ENCODE measurements around the gene RMRP. TPM values are rescaled to one million over a fixed set of nuclear protein-coding genes. Genes with fewer than 3 reads are reported as not detected.

Gene RMRP
- total and polyA plus RNA-seq, 9 donors = 19,485 TPM; not detected in 8

- 42% methylated on average over 7 of the region's 9 CpGs for WGBS (ENCODE audit: insufficient coverage)
These were observed 38.8 kb upstream of the RMRP start for GRCh38 chr9:35696520-35697215.

GRCh38 chr9:35695943-35696401, 38.2 kb upstream of the RMRP start:
- Histone ChIP-seq H3K27ac (ENCODE audit: low read length) (no peak overlapping the region), H3K4me3 (ENCODE audit: low read length) (no peak overlapping the region), H3K4me1 (ENCODE audit: control insufficient read depth, insufficient read depth, low read length) (peaks cover 9% of the 10 kb centered on the region), H3K27me3 (ENCODE audit: control insufficient read depth, insufficient read depth, low read length) (no peaks in the 10 kb centered on the region), H3K9me3 (replicated peaks; ENCODE audit: control insufficient read depth, low read depth, low read length) (no peaks in the 10 kb centered on the region), H3K36me3 (ENCODE audit: control insufficient read depth, insufficient read depth, low read length) (peaks cover 51% of the 10 kb centered on the region)
- WGBS (ENCODE audit: insufficient coverage) = 100% methylated on average over 3 of the region's 3 CpGs
- no peak for DNase-seq

More at GRCh38 chr9:35696520-35697215, 38.8 kb upstream of the RMRP start:
- Histone ChIP-seq H3K4me3 (ENCODE audit: low read length) (no peak overlapping the region), H3K27ac (ENCODE audit: low read length) (no peak overlapping the region), H3K4me1 (ENCODE audit: control insufficient read depth, insufficient read depth, low read length) (peaks cover 4% of the 10 kb centered on the region), H3K36me3 (ENCODE audit: control insufficient read depth, insufficient read depth, low read length) (peaks cover 58% of the 10 kb centered on the region), H3K9me3 (replicated peaks; ENCODE audit: control insufficient read depth, low read depth, low read length) (no peaks in the 10 kb centered on the region), H3K27me3 (ENCODE audit: control insufficient read depth, insufficient read depth, low read length) (no peaks in the 10 kb centered on the region)
- DNase-seq = peak; percentile 49

GRCh38 chr9:35691757-35692301, 34.0 kb upstream of the RMRP start:
- Histone ChIP-seq H3K9me3 (replicated peaks; ENCODE audit: control insufficient read depth, low read depth, low read length) (no peaks in the 10 kb centered on the region), H3K4me3 (ENCODE audit: low read length) (no peak overlapping the region), H3K4me1 (ENCODE audit: control insufficient read depth, insufficient read depth, low read length) (peaks cover 29% of the 10 kb centered on the region), H3K27ac (ENCODE audit: low read length) (peak overlapping the region; percentile 97), H3K27me3 (ENCODE audit: control insufficient read depth, insufficient read depth, low read length) (no peaks in the 10 kb centered on the region), H3K36me3 (ENCODE audit: control insufficient read depth, insufficient read depth, low read length) (peaks cover 33% of the 10 kb centered on the region)
- DNase-seq = no peak
- WGBS (ENCODE audit: insufficient coverage) = 51% methylated on average over 9 of the region's 13 CpGs

- Histone ChIP-seq H3K27me3 (ENCODE audit: control insufficient read depth, insufficient read depth, low read length) (no peaks in the 10 kb centered on the region), H3K9me3 (replicated peaks; ENCODE audit: control insufficient read depth, low read depth, low read length) (no peaks in the 10 kb centered on the region), H3K36me3 (ENCODE audit: control insufficient read depth, insufficient read depth, low read length) (peaks cover 34% of the 10 kb centered on the region), H3K27ac (ENCODE audit: low read length) (peak overlapping the region; percentile 97), H3K4me3 (ENCODE audit: low read length) (peak overlapping the region; percentile 80), H3K4me1 (ENCODE audit: control insufficient read depth, insufficient read depth, low read length) (peaks cover 35% of the 10 kb centered on the region)
- 3% methylated on average over 6 of the region's 10 CpGs for WGBS (ENCODE audit: insufficient coverage)
- DNase-seq = no peak
These were observed 33.5 kb upstream of the RMRP start for GRCh38 chr9:35691334-35691650.

- Histone ChIP-seq H3K4me1 (ENCODE audit: control insufficient read depth, insufficient read depth, low read length) (peaks cover 37% of the 10 kb centered on the region), H3K4me3 (ENCODE audit: low read length) (peak overlapping the region; percentile 80), H3K36me3 (ENCODE audit: control insufficient read depth, insufficient read depth, low read length) (peaks cover 33% of the 10 kb centered on the region), H3K27ac (ENCODE audit: low read length) (peak overlapping the region; percentile 97), H3K9me3 (replicated peaks; ENCODE audit: control insufficient read depth, low read depth, low read length) (no peaks in the 10 kb centered on the region), H3K27me3 (ENCODE audit: control insufficient read depth, insufficient read depth, low read length) (no peaks in the 10 kb centered on the region)
- WGBS (ENCODE audit: insufficient coverage) = under 1% methylated on average over 43 of the region's 61 CpGs
- DNase-seq = peak; percentile 91
These were observed 33.0 kb upstream of the RMRP start for GRCh38 chr9:35690614-35691333.

GRCh38 chr9:35690294-35690613, 32.4 kb upstream of the RMRP start:
- DNase-seq = no peak
- Histone ChIP-seq H3K4me3 (ENCODE audit: low read length) (peak overlapping the region; percentile 80), H3K27ac (ENCODE audit: low read length) (peak overlapping the region; percentile 97), H3K4me1 (ENCODE audit: control insufficient read depth, insufficient read depth, low read length) (peaks cover 40% of the 10 kb centered on the region), H3K9me3 (replicated peaks; ENCODE audit: control insufficient read depth, low read depth, low read length) (no peaks in the 10 kb centered on the region), H3K36me3 (ENCODE audit: control insufficient read depth, insufficient read depth, low read length) (peaks cover 37% of the 10 kb centered on the region), H3K27me3 (ENCODE audit: control insufficient read depth, insufficient read depth, low read length) (no peaks in the 10 kb centered on the region)
- WGBS (ENCODE audit: insufficient coverage) = 0% methylated on average over 17 of the region's 21 CpGs

- WGBS (ENCODE audit: insufficient coverage) = 2% methylated on average over 50 of the region's 61 CpGs
- Histone ChIP-seq H3K9me3 (replicated peaks; ENCODE audit: control insufficient read depth, low read depth, low read length) (no peaks in the 10 kb centered on the region), H3K36me3 (ENCODE audit: control insufficient read depth, insufficient read depth, low read length) (peaks cover 42% of the 10 kb centered on the region), H3K4me3 (ENCODE audit: low read length) (peak within 1 kb of the TSS; percentile 80), H3K4me1 (ENCODE audit: control insufficient read depth, insufficient read depth, low read length) (peaks cover 46% of the 10 kb centered on the region), H3K27ac (ENCODE audit: low read length) (peak within 1 kb of the TSS; percentile 97), H3K27me3 (ENCODE audit: control insufficient read depth, insufficient read depth, low read length) (no peaks in the 10 kb centered on the region)
- DNase-seq = peak; percentile 92
These were observed 31.9 kb upstream of the RMRP start, which contains the start of gene TPM2 for GRCh38 chr9:35689542-35690293. Gene TPM2, minus strand, starts transcription at chr9:35689925. Its CDS starts 108 bp downstream, at chr9:35689817.

GRCh38 chr9:35688558-35689541, 31.0 kb upstream of the RMRP start:
- WGBS (ENCODE audit: insufficient coverage) = 9% methylated on average over 9 of the region's 12 CpGs
- Histone ChIP-seq H3K4me1 (ENCODE audit: control insufficient read depth, insufficient read depth, low read length) (peaks cover 49% of the 10 kb centered on the region), H3K27me3 (ENCODE audit: control insufficient read depth, insufficient read depth, low read length) (no peaks in the 10 kb centered on the region), H3K9me3 (replicated peaks; ENCODE audit: control insufficient read depth, low read depth, low read length) (no peaks in the 10 kb centered on the region), H3K4me3 (ENCODE audit: low read length) (peak overlapping the region; percentile 80), H3K36me3 (ENCODE audit: control insufficient read depth, insufficient read depth, low read length) (peaks cover 51% of the 10 kb centered on the region), H3K27ac (ENCODE audit: low read length) (peak overlapping the region; percentile 97)
- DNase-seq = peak; percentile 49

- no CpG with 5 or more reads among the region's 2 CpGs for WGBS (ENCODE audit: insufficient coverage)
- H3K4me1 ChIP-seq (ENCODE audit: control insufficient read depth, insufficient read depth, low read length) = peaks cover 49% of the 10 kb centered on the region
These were observed 30.2 kb upstream of the RMRP start for GRCh38 chr9:35687972-35688557.

More at GRCh38 chr9:35687972-35688557, 30.2 kb upstream of the RMRP start:
- Histone ChIP-seq H3K27ac (ENCODE audit: low read length) (peak overlapping the region; percentile 97), H3K36me3 (ENCODE audit: control insufficient read depth, insufficient read depth, low read length) (peaks cover 59% of the 10 kb centered on the region), H3K4me3 (ENCODE audit: low read length) (peak overlapping the region; percentile 80), H3K9me3 (replicated peaks; ENCODE audit: control insufficient read depth, low read depth, low read length) (no peaks in the 10 kb centered on the region), H3K27me3 (ENCODE audit: control insufficient read depth, insufficient read depth, low read length) (no peaks in the 10 kb centered on the region)
- peak; percentile 77 for DNase-seq

Measured in muscle of leg (tissue), 11 donors.